NCI-H2171 (cell line): ENCODE measurements around the gene PDGFA.
A peak's percentile ranks its signal among the peaks of the same experiment; 100 is the strongest.

Source experiments
- DNase-seq: peaks from one replicate; lab custom pipeline; 2025; lab: John Stamatoyannopoulos, UW

Gene PDGFA

DNA sequence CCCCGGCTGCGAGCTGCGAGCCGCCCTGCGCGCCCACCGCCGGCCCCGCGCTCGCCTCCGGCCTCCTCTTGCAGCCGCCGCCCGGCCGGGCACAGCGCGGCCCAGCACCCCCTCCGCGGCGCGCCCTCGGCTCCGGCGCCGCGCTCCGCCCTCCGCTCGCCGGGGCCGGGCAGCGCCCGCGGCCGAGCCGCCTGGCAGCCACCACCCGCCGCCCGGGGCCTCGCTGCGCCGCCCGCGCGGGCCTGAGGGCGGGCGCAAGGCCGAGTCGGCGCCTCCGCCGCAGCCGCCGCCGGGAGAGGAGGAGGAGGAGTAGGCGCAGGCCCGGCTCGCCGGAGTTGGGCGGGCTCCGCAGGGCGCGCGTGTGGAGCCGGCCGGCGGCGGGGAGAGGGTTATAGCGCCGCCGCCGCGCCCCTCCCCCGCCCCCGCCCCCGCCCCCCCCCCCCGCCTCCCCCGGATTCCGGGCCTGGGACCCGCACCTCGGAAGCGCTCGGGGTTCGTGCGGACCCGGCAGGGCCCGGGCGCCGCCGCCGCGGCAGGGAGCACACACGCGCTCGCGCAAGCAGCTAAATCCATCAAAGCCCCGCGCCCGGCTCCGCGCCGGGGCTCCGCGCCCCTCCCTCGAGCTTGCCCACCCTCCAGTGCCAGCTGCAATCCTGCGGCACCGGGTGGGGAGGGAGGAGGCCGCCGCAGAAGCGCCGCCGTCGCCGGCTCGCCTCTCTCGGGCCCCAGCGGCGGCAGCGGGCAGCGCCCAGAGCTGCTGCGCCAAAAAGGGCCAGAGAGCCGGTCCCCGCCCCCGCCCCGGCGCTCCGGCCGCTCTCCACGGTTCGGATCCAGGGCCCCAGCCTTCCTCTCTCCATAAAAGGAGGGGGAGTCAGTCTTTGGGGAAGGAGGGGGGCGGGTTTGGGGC lies at the start of gene PDGFA:
PDGFA (minus strand) TSS at position 363 of the 907 bp plus-strand sequence. CDS start 845 bp downstream, outside the sequence.
- peak; percentile 41 for DNase-seq

DNA sequence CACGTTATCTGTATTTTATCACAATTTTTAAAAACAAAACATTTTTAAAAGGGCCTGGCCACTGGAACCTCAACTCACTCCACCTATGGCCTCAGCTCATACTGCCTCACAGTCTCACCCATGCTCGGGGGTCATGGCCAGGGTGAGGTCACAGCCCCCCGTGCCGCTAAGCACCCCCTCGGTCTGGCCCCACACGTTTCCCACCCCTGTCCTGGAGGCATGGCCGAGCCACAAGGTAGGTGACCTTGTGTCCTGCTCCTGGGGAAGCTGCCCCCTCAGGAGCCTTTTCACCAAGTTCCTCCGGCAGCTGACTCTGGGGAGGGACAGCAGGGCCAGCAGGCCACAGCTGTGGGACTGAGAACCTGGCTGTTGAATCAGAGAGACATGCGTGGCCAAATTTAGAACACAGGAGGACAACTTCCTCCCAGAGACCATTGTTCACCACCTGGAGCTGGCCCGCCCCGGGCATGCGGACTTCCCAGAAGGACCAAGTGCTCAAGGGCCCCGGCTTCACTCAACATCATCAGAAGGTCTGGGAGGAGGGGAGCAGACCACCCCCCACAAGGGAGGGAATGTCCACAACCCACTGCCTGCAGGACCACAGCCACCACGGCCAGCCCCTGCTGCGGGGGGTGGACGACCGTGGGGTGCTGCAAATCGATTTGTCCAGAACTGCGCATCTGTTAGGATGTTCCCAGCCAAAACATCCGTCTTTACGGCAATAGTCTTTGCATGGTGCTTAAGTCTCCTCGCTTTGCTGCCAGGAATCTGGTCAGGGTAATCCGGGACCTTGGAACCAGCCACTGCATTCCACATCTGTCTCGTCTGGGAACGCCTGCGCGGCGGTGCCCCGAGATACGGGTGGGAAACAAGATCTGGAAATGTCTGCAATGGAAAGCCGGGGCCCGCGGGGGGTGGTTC lies 48.6 kb upstream of the PDGFA start:
- no peak for DNase-seq

DNA sequence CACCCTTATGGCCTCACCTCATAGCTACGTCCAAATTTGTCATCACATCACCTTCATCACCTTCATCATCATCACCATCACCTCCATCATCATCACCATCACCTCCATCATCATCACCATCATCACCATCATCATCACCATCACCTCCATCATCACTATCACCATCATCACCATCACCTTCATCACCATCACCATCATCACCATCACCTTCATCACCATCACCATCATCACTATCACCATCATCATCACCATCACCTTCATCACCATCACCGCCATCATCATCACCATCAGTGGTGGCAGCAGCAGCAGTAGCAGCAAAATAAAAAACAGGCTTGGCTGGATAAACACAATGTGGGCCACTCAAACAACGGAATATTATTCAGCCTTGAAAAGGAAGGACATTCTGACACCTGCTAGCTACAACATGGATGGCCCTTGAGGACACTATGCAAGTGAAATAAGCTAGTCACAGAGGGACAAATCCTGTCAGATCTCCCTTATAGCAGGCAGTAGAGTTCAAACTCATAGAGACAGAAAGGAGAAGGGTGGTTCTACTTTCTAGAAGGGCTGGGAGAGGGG lies 47.7 kb upstream of the PDGFA start:
- no peak for DNase-seq

DNA sequence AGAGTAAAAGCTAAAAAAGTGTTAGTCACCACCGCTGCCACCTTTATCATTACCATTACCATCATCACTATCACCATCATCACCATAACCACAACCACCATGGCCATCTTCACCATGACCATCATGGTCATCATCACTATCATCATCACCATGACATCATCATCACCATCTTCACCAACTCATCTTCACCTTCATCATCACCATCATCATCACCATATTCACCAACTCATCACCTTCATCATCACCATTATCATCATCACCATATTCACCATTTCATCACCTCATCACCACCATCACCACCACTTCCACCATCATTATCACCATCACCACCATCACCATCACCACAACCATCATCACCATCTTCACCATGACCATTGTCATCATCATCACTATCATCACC lies 46.5 kb upstream of the PDGFA start:
- DNase-seq = no peak

DNA sequence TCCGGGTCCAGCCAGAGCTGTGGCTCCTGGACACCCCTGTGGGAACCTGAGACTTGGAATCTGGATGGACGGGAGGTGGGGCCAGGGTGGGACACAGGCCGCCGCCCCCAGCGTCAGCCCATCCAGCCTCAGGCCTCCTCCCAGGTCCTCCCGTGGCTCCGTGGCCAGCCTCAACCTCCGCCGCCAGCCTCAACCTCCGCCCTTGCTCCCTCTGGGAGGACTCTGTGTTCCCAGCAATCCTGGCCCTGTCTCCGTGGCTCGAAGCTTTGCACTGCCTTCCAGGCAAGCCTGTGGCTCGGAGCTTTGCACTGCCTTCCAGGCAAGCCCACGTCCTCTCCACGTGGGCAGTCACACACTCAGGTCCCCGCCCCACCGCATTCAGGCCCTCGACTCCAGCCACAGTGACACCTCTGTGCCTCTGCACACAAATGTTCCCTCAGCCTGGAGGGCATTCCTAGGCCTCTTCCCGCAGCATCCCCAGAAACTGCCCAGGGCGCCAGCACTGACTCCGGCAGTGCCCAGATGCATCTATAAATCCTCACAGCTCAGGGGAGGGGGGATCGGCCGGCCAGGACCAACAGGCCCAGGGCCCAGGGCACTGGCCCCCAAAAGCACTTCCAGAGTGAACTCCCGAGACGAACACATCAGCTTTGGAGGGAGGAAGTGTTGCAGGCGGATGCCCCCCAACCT lies 44.7 kb upstream of the PDGFA start:
- DNase-seq = no peak

DNA sequence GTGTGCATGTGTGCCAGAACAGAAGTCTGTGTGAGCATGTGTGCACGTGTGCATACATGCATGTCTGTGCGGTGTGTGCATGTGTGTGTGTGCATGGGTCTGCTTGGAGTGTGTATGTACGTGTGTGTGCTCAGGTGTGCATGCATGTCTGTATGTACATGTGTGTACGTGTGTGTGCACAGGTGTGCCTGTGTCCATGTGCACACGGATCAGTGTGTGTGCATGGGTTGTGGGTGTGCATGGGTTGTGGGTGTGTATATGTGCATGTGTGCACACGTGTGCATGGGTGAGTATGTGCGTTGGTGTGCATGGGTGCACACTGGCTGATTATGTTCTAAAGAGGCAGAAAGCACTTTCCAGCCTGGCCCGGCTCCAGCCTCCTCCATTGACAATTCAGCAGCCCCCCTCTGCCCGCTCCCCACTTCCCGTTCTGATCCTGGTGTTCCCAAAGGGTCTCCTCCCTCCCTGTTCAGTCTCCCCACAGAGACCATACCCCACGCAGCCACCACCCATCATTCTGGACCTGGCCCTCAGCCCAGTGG lies 44.1 kb upstream of the PDGFA start:
- no peak for DNase-seq

DNA sequence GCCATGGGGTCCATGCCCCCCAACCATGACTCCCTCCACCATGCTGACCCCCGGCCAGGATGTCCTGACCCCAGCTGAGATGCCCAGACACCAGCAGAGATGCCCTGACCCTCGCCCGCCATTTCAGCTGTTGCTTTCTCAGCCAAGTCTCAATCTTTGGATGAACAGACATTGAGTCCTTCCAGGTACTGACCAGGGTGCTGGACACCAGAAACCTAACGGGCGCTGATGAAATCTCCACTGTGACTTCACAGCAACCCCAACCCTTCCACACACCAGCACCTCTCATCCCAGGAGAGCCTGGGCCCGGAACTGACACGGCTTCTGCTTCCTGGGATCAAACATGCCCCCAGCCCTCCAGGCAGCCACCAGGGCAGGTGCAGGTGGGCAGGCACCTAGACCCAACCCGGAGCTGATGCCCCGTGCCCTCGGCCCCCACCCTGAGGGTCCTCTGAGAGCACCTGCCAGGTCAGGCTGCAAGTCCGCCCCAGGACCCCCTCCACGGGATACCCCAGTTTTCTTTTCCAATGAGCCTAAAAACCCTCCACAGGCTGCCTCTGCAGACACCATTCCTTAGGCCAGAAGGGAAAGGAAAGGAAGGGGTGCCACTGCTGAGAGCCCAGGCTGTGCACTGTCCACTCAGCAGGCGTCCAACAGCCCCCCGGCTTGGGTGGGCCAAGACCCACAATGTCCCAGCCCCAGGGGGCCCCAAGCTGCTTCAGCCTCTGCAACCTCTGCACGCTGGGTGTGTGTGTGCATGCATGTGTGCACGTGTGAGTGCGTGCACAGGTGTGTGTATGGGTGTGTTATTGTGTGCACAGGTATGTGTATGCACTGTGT lies 43.4 kb upstream of the PDGFA start:
- DNase-seq = no peak

DNA sequence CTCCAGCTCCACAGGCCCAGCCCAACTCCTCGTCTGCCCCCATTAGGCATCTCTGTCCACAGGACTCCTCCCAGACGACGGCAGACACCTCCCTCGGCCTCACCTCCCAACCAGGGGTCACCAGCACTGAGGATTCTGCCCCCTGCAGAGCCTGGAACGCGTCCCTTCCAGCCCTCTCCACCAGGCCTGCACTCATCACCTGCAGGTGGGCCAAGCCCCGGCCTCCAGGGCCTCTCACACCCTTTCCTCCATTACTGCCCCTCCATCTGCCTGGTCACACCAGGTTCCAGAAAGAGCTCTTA lies 42.7 kb upstream of the PDGFA start:
- DNase-seq = no peak

DNA sequence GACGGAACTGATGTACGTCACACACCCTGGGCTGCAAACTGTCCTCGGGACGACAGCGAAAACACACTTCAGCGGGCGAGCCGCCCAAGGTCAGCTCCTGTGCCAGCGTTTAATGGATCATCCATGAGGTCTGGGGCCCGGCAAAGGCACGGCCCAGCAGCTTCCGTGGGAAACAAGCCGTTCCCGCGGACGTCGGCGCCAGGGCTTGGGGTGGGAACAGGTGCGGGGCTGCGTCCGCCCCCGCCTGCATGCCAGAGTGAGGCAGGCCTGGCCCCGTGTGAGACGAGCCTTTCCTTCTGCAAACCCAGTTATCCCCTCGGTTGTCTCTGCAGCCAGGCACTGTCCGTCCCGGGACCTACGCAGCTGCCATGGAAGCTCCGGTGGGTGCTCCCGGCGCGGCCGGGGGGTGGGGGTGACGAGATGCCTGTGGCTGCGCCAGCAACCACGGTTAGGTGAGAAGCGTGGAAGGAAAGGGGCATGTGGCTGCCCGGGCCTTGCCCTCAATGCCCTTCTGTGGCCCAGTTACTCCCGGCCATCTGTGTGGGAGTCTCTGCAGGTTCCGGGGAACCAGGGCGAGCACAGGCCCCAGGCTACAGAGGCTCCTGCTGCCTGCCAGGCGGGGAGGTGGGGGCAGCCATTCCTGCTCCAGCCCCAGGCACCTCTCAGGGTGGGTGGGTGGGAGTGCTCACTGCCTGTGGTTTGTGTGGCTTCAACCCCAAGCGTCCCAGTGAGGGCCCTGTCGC lies 42.2 kb upstream of the PDGFA start:
- DNase-seq = no peak

DNA sequence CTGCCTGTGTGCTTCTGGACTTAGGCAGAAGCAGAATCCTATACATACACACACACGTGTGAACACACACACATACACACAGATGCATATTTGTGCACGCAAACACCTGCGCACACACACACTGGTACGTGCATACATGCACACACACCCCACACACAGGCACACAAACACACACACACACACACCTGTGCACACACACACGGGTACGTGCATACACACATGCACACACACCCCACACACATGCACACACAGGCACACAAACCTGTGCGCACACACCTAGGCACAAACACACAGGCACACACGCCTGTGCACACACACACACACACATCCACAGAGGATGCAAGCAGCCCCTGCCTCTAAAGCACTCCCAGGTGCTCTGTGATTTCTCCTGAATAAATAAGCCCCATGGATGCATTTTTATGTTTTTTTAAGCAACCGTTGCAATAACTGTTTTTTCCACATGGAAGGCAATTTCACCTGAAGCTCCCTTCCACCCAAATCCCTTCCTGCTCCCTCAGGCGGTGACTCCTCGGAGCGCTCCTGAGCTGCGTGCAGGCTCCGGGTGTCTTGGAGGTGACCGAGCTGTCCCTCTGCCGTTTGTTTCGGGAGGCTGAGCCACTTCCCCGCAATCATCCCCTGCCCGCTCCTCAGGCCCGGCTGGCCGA lies 41.5 kb upstream of the PDGFA start:
- DNase-seq = no peak

DNA sequence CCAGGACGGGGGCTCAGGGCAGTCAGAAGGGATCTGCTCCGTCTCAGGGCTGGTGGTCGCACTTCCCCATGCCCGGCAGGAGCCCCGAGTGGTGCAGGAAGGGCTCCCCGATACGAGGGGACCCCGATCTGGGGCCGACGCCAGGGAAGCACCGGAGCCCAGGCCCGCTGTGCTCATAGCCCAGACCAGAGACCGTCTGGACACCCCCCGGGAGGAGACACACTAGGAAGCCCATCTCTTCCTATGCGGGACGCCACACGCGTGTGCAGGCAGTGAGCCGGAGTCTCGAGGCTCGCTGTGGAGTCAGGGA lies 39.7 kb upstream of the PDGFA start:
- DNase-seq = no peak

DNA sequence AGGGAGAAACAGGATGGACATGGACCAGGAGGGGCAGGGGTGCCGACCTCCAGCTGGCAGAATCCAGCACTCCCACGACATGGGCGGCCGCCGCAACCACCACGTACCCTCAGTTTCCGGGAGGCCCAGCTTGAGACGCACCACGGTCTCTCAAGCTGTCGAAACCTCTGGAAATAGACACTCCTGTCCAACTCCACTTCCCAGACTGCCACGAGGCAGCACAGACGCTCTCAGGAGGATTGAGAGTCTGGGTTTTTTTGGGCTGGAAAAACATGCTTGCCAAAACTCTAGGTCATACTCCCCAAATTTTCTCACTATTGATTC lies 37.9 kb upstream of the PDGFA start:
- DNase-seq = no peak

DNA sequence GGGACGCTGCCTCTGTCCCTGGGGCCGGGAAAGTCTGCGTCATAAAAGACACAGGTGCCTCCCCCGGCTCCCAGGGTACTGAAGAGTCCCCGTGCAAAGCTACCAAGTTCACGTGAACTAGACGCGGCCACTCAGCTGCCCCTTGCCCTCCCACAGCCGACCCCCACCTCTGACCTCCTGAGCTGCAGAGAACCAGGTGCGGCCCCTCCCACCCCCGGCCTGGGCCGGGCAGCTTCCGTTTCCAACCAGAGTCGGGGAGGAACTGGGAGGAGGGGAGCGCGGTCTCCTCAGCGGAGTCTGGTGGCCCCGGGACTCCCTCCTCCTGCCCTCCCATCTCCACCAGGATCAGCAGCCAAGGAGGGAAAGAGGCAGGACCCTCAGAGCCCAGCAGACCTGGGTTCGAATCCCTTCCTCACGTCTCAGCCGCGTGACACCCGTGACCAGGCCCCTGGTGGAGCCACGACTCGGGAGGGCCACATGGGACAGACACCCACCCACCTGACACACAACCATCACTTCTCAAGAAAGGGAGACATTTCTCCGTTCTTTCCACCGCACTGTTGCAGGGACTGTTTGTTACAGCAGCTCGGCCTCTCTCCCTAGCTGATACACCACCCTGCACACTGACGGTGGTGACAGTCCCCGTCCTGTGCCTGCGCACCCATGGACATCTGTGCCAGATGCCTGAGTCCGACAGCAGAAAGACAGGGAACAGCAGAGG lies 37.4 kb upstream of the PDGFA start:
- no peak for DNase-seq

DNA sequence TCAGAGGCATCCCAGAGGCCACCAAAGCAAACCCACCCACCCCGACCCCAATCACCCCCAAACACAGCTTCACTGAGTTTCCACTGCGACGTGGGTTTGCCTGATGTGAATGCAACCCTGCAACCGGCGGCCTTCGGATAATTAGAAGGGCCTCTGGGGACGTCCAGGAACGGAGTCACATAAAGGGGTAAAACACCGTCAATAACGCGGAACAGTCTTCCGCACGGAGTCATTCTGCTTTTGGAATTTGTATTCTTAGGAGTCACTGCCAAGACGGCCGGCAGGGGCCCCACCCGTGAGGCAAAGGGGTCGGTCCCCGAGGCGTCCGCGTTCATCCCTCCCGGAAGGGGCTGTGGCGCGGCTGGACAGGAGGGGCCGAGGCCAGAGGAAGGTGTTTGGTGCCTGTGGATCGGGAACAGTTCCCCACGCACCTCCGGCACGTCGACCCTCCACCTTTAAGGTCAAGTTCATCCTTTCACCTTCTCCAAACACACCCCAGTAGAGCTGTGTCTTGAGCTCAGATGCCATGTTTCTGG lies 36.7 kb upstream of the PDGFA start:
- no peak for DNase-seq

DNA sequence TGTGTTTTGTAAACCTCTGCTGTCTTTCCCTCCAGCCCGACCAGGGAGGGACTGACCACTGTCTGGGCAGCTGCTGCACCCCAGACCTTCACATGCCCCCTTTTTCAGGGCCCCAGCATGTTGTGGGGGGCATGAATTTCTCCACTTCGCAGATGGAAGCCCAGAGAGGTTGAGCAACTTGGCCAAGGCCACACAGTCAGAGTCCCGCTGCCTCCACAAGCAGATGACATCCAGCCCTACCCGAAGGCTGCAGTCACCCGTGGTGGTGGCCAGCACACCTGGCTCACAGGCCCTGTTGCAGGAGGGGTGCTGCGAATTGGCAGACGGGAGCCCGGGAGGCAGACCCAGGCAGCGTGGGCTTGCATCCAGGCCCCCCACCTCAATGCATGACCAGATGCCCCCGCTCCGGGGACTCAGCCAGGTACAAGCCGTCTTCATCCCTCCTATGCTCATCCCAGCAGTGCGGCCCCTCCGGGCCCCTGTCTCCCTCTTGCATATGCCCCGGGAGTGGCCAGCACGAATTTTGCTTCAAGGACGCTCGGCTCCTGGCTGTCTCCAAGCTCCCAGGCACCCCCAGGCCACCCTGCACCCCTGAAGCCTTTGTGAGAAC lies 36.0 kb upstream of the PDGFA start:
- DNase-seq = no peak

DNA sequence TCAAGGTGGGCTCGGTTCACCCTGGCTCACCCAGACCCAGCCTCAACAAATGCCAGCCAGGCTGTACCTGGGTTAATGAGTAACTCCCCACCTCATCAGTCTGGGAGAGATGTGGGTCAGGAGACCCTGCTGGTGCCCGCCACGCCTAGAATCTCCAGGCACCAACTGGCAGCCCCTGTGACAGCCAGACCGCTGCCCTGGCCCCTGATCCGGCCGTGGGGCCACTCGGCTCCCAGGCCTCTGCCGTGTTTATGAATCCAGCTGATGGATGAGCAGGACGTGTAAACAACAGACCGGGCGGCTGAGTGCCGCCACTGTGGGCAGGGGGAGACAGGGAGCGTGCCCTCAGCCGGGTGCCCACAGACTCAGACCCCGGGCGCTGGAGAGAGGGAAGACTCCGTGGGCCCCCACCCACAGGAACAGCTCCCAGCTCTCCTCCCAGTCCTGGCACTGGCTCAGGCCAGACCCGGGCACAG lies 34.0 kb upstream of the PDGFA start:
- no peak for DNase-seq

DNA sequence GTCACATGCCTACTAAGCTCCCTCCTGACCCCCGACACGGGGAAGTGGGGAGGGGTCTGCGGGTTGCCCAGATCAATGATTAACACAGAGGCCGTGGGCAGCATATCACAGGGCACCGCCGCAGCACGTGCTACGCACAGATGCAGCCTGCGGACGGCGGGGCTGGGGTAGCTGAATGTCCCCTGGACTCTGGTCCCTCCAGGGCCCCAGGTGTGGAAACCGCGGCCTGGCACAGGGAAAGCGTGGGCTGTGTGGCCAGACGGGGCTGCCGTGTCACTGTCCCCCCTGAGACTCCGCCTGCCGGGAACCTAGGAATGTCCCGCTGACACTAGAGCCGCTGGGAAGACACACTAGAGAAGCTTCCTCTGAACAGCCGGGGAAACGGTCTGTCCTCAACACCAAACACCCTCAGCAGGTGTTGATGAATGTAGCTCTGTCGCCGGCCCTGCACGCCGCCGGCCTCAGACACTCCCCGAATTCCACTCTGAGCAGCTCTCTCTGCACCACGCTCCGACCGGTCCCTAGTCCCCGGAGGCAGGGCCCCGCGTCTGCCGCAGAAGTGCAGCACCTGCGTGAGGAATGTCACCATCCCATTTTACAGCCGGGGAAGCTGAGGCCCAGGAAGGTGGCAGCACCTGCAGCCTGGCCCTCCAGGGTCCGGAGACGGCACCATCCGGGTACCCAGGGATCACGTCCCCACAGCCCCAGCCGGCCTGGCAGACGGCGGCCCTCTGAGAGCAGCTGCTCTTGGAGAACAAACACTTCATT lies 33.4 kb upstream of the PDGFA start:
- DNase-seq = no peak
